Measurements from ENCODE around the gene TSPAN14. TPM values are rescaled to one million over a fixed set of nuclear protein-coding genes. Genes with fewer than 3 reads are reported as not detected.

TSPAN14 gene
- total and polyA plus RNA-seq, 2 of the 13 experiments (the other 11 are each of a cell fraction or from before 2014, with no cell fraction given): 24.1 to 80.6 TPM

Other genes with a start within 250 kb of the TSPAN14 start
- 51.5 and 63.3 TPM in 2 replicates for gene ANXA11, start 248.8 kb upstream of the TSPAN14 start, total RNA-seq (2016; rRNA removed; fragmentation: Illumina TruSeq; extraction: Trizol)
- 27.4 and 30.6 TPM in 2 replicates for gene ANXA11, start 248.8 kb upstream of the TSPAN14 start, polyA plus RNA-seq (2011; rRNA removed)
- 76.9 and 101 TPM in 2 replicates for gene MAT1A, start 164.7 kb upstream of the TSPAN14 start, total RNA-seq (2016; rRNA removed; fragmentation: Illumina TruSeq; extraction: Trizol)
- 57.1 and 71.8 TPM in 2 replicates for gene MAT1A, start 164.7 kb upstream of the TSPAN14 start, polyA plus RNA-seq (2011; rRNA removed)
- gene DYDC1, start 97.6 kb upstream of the TSPAN14 start, total RNA-seq (2016; rRNA removed; fragmentation: Illumina TruSeq; extraction: Trizol): not detected in 2 replicates
- not detected in 2 replicates for gene DYDC1, start 97.6 kb upstream of the TSPAN14 start, polyA plus RNA-seq (2011; rRNA removed)
- gene DYDC2, start 97.5 kb upstream of the TSPAN14 start, total RNA-seq (2016; rRNA removed; fragmentation: Illumina TruSeq; extraction: Trizol): 2.3 and 4.2 TPM in 2 replicates
- 0.98 and 2.3 TPM in 2 replicates for gene DYDC2, start 97.5 kb upstream of the TSPAN14 start, polyA plus RNA-seq (2011; rRNA removed)
- 57.4 and 79.9 TPM in 2 replicates for gene PRXL2A, start 45.8 kb upstream of the TSPAN14 start, total RNA-seq (2016; rRNA removed; fragmentation: Illumina TruSeq; extraction: Trizol)
- 43.9 and 44.0 TPM in 2 replicates for gene PRXL2A, start 45.8 kb upstream of the TSPAN14 start, polyA plus RNA-seq (2011; rRNA removed)
- not detected in 2 replicates for gene SH2D4B, start 83.6 kb downstream of the TSPAN14 start, total RNA-seq (2016; rRNA removed; fragmentation: Illumina TruSeq; extraction: Trizol)
- gene SH2D4B, start 83.6 kb downstream of the TSPAN14 start, polyA plus RNA-seq (2011; rRNA removed): not detected in 2 replicates